Central memory CD8-positive, alpha-beta T cell (primary cell): ENCODE measurements around the gene TTC17.
"Not testable (repeated sequence)": the region's sequence is repeated elsewhere in the genome, so short reads cannot be mapped to it uniquely, and the experiment has no call there.

Experiments
- ATAC-seq: fragments of 150-1000 bp; cut with Tn5 transposase; replicated peaks from 2 replicates; pipeline ENCODE4 v1.10.0; 2022; ENCODE audit warnings: mild to moderate bottlenecking, moderate FRiP score, moderate number of reproducible peaks; ENCODE audit not compliant: poor library complexity, severe bottlenecking; ENCODE audit errors: extremely low read depth
- DNase-seq, 2 donors: peaks; one replicate each; pipeline ENCODE4 v3.0.0; 2021; ENCODE audit warnings: low spot score in 2 of 2
- H3K27ac Mint-ChIP-seq: one replicate; pipeline ENCODE4 v1.8.0; 2022; ENCODE audit warnings: low read depth, mild to moderate bottlenecking, moderate library complexity, mixed read lengths
- H3K27me3 Mint-ChIP-seq: one replicate; pipeline ENCODE4 v1.8.0; 2022; ENCODE audit warnings: mixed read lengths
- H3K36me3 Mint-ChIP-seq: one replicate; pipeline ENCODE4 v1.8.0; 2022; ENCODE audit warnings: mild to moderate bottlenecking, moderate library complexity, mixed read lengths; ENCODE audit not compliant: insufficient read depth
- H3K4me1 Mint-ChIP-seq: one replicate; pipeline ENCODE4 v1.8.0; 2022; ENCODE audit warnings: mixed read lengths
- H3K4me3 Mint-ChIP-seq: one replicate; pipeline ENCODE4 v1.8.0; 2022; ENCODE audit warnings: mild to moderate bottlenecking, moderate library complexity, mixed read lengths
- H3K9me3 Mint-ChIP-seq: one replicate; pipeline ENCODE4 v1.8.0; 2022; ENCODE audit warnings: mixed read lengths

Gene TTC17

GRCh38 chr11:43396617-43397016, 37.9 kb downstream of the TTC17 start:
- Mint-ChIP-seq H3K4me1 (peaks cover 16% of the 10 kb centered on the region), H3K9me3 (no peaks in the 10 kb centered on the region), H3K27me3 (no peaks in the 10 kb centered on the region), H3K36me3 (peaks cover 70% of the 10 kb centered on the region), H3K4me3 (no peak overlapping the region), H3K27ac (no peak overlapping the region)
- no peak for ATAC-seq
- DNase-seq = no peak

GRCh38 chr11:43397251-43397650, 38.5 kb downstream of the TTC17 start:
- ATAC-seq (no peak), DNase-seq (no peak)
- H3K27me3 Mint-ChIP-seq = no peaks in the 10 kb centered on the region
- H3K36me3 Mint-ChIP-seq = peaks cover 72% of the 10 kb centered on the region
- H3K27ac Mint-ChIP-seq = no peak overlapping the region
- H3K4me1 Mint-ChIP-seq = peaks cover 16% of the 10 kb centered on the region
- no peak overlapping the region for H3K4me3 Mint-ChIP-seq
- H3K9me3 Mint-ChIP-seq = no peaks in the 10 kb centered on the region

- Mint-ChIP-seq H3K4me1 (no peaks in the 10 kb centered on the region), H3K27me3 (no peaks in the 10 kb centered on the region), H3K9me3 (no peaks in the 10 kb centered on the region), H3K4me3 (no peak overlapping the region), H3K36me3 (peaks cover 67% of the 10 kb centered on the region), H3K27ac (no peak overlapping the region)
- ATAC-seq (no peak), DNase-seq (no peak)
Measured at GRCh38 chr11:43399983-43400630, 41.4 kb downstream of the TTC17 start.

DNA sequence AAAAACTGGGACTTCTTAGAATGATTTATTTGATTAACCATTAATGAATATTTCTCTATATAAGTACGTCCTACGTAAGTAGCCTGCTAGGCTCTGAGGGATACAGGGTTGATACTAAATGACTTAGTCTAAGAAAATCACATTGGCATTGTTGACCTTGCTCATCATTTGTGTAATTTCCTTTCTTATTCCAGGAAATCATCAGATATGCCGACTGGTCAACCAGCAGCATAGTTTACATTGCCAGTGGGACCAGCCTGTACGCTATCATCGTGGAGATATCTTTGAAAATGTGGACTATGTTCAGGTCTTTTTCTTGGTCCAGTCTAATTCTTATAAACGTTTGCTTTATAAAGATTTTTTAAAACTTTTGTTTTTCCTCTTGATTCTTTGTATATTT, 42.5 kb downstream of the TTC17 start:
- H3K36me3 Mint-ChIP-seq = peaks cover 68% of the 10 kb centered on the region
- no peaks in the 10 kb centered on the region for H3K9me3 Mint-ChIP-seq
- H3K4me3 Mint-ChIP-seq = no peak overlapping the region
- no peak overlapping the region for H3K27ac Mint-ChIP-seq
- DNase-seq (no peak), ATAC-seq (no peak)
- no peaks in the 10 kb centered on the region for H3K27me3 Mint-ChIP-seq
- H3K4me1 Mint-ChIP-seq = no peaks in the 10 kb centered on the region

DNA sequence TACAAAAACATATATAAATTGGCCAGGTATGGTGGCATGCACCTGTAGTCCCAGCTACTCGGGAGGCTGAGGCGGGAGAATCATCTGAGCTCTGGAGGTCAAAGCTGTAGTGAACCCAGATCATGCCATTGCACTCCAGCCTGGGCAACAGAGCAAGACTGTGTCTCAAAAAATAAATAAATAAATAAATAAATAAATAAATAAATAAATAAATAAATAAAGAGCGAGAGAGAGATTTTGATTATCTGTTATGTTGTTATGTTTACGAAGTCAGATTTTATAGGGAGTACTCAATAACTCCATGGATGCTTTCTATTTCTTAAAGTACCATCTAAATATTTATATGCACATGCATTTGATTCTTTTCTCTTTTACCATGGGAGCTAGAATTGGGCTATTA, 43.1 kb downstream of the TTC17 start:
- not testable (repeated sequence) for ATAC-seq, H3K9me3 Mint-ChIP-seq, H3K27ac Mint-ChIP-seq, H3K27me3 Mint-ChIP-seq, DNase-seq, H3K4me1 Mint-ChIP-seq, H3K4me3 Mint-ChIP-seq
- H3K36me3 Mint-ChIP-seq = peaks cover 66% of the 10 kb centered on the region

GRCh38 chr11:43403357-43404231, 44.9 kb downstream of the TTC17 start:
- Mint-ChIP-seq H3K9me3 (no peaks in the 10 kb centered on the region), H3K27ac (no peak overlapping the region), H3K36me3 (peaks cover 60% of the 10 kb centered on the region), H3K4me1 (no peaks in the 10 kb centered on the region), H3K4me3 (no peak overlapping the region), H3K27me3 (no peaks in the 10 kb centered on the region)
- DNase-seq = no peak
- no peak for ATAC-seq

DNA sequence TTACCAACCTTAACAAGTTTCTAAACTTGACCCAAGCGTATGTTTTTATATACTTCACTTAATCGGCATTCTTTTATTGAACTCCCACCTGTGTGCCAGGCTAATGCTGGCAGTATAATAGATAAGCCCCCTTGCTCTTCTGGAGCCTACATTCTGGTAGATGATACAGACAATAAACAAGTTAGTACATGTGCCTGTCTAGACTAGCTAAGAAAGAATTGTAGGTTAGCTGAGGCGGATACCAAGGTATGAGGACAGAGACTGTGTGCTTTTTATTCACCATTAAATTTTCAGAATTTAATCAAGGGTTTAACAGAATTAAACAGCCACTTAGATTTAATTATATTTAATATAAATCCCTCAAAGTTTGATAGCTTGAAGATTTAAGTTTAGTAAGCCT, 45.7 kb downstream of the TTC17 start:
- Mint-ChIP-seq H3K36me3 (peaks cover 63% of the 10 kb centered on the region), H3K27ac (no peak overlapping the region)

DNA sequence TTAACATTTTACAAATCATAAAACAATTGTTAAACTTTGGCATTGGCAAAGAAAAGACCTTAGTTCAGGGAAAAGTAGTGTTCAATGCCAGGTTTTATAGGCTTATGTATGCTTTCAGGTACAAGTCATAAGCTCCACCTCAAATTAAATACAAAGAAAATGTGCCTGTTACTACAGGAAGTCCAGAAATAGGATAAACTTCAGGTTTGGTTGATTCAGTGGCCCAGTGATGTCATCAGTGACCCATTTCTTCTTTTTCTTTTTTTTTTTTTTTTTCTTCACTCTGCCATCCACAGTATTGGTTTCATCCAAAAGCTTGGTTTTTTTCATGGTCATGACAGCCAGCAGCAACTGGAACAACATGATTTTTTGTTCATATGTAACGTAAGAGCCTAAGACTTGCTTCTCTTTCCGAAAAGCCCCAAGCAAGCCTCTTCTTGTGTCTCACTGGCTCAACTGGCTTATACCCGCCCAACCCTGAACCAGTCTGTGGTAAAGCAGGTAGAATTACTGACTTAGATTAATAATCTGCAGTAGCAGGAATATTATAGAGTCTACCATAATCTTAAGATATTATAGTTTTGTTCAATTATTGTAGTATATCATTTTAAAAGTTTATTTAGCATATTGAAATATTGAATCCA, 46.2 kb downstream of the TTC17 start:
- no peaks in the 10 kb centered on the region for H3K4me1 Mint-ChIP-seq
- no peaks in the 10 kb centered on the region for H3K9me3 Mint-ChIP-seq
- H3K27me3 Mint-ChIP-seq = no peaks in the 10 kb centered on the region
- no peak for DNase-seq
- no peak overlapping the region for H3K4me3 Mint-ChIP-seq
- H3K36me3 Mint-ChIP-seq = peaks cover 63% of the 10 kb centered on the region
- H3K27ac Mint-ChIP-seq = no peak overlapping the region
- ATAC-seq = no peak

More for the DNA sequence above, 45.7 kb downstream of the TTC17 start:
- Mint-ChIP-seq H3K4me1 (no peaks in the 10 kb centered on the region), H3K27me3 (no peaks in the 10 kb centered on the region), H3K9me3 (no peaks in the 10 kb centered on the region), H3K4me3 (no peak overlapping the region)
- no peak for ATAC-seq
- DNase-seq = no peak

- peaks cover 56% of the 10 kb centered on the region for H3K36me3 Mint-ChIP-seq
- no peak overlapping the region for H3K27ac Mint-ChIP-seq
- H3K4me3 Mint-ChIP-seq = no peak overlapping the region
- ATAC-seq (no peak), DNase-seq (no peak)
- H3K27me3 Mint-ChIP-seq = no peaks in the 10 kb centered on the region
- H3K9me3 Mint-ChIP-seq = no peaks in the 10 kb centered on the region
- H3K4me1 Mint-ChIP-seq = no peaks in the 10 kb centered on the region
Measured at GRCh38 chr11:43408277-43408676, 49.6 kb downstream of the TTC17 start.

GRCh38 chr11:43410394-43410793, 51.7 kb downstream of the TTC17 start:
- DNase-seq = no peak
- Mint-ChIP-seq H3K4me3 (no peak overlapping the region), H3K36me3 (peaks cover 57% of the 10 kb centered on the region), H3K9me3 (no peaks in the 10 kb centered on the region), H3K27me3 (no peaks in the 10 kb centered on the region), H3K4me1 (no peaks in the 10 kb centered on the region), H3K27ac (no peak overlapping the region)
- ATAC-seq = no peak

GRCh38 chr11:43418197-43418596, 59.5 kb downstream of the TTC17 start:
- Mint-ChIP-seq H3K9me3 (no peaks in the 10 kb centered on the region), H3K27ac (no peak overlapping the region), H3K36me3 (peaks cover 21% of the 10 kb centered on the region), H3K4me3 (no peak overlapping the region), H3K27me3 (no peaks in the 10 kb centered on the region), H3K4me1 (no peaks in the 10 kb centered on the region)
- no peak for DNase-seq
- ATAC-seq = no peak

DNA sequence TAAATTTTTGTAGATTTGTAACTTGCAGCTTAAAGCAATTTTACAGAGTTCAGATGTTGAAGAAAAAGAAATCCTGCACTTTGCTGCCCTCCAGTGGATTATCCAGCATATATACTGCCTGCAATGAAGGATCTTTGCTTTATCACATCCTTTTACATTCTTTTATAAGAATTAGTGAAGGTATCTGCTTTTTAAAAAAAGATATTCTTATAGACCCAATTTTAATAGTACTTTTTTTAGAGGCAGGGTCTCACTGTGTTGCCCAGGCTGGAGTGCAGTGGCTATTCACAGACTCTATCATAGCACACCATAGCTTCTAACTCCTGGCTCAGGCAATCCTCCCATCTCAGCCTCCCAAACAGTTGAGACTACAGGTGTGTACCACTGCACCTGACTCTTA, 60.7 kb downstream of the TTC17 start:
- ATAC-seq = no peak
- DNase-seq = no peak
- Mint-ChIP-seq H3K27me3 (no peaks in the 10 kb centered on the region), H3K36me3 (peaks cover 12% of the 10 kb centered on the region), H3K27ac (no peak overlapping the region), H3K9me3 (no peaks in the 10 kb centered on the region), H3K4me1 (no peaks in the 10 kb centered on the region), H3K4me3 (no peak overlapping the region)

- no peak overlapping the region for H3K4me3 Mint-ChIP-seq
- no peak overlapping the region for H3K27ac Mint-ChIP-seq
- no peak for ATAC-seq
- H3K4me1 Mint-ChIP-seq = no peaks in the 10 kb centered on the region
- no peak for DNase-seq
- H3K36me3 Mint-ChIP-seq = peaks cover 9% of the 10 kb centered on the region
- no peaks in the 10 kb centered on the region for H3K27me3 Mint-ChIP-seq
- no peaks in the 10 kb centered on the region for H3K9me3 Mint-ChIP-seq
Measured at GRCh38 chr11:43427971-43428370, 69.3 kb downstream of the TTC17 start.
